Measurements from ENCODE around the gene IL36RN.

The IL36RN gene

GRCh38 chr2:113054066-113054465, 4.9 kb upstream of the IL36RN start:
- TF ChIP-seq CTCF (IDR thresholded peaks at IDR 0.05; ENCODE audit: extremely low read depth, insufficient read depth, missing control alignments) = no peak
- in situ Hi-C loops (cut with MboI; ENCODE audit: low pct_unique_long_range_greater_than_20kb, low sequenced_read_pairs, unreplicated experiment) = no loop called here
- no peak for DNase-seq (ENCODE audit: low spot score)

GRCh38 chr2:113056521-113056920, 2.5 kb upstream of the IL36RN start:
- no peak for DNase-seq (ENCODE audit: low spot score)
- no peak for TF ChIP-seq CTCF (IDR thresholded peaks at IDR 0.05; ENCODE audit: extremely low read depth, insufficient read depth, missing control alignments)
- in situ Hi-C loops (cut with MboI; ENCODE audit: low pct_unique_long_range_greater_than_20kb, low sequenced_read_pairs, unreplicated experiment) = no loop called here

- TF ChIP-seq CTCF (IDR thresholded peaks at IDR 0.05; ENCODE audit: extremely low read depth, insufficient read depth, missing control alignments) = no peak
- DNase-seq (ENCODE audit: low spot score) = no peak
- in situ Hi-C loops (cut with MboI; ENCODE audit: low pct_unique_long_range_greater_than_20kb, low sequenced_read_pairs, unreplicated experiment) = no loop called here
Measured at GRCh38 chr2:113057117-113057516, 1.9 kb upstream of the IL36RN start.

- no peak for TF ChIP-seq CTCF (IDR thresholded peaks at IDR 0.05; ENCODE audit: extremely low read depth, insufficient read depth, missing control alignments)
- in situ Hi-C loops (cut with MboI; ENCODE audit: low pct_unique_long_range_greater_than_20kb, low sequenced_read_pairs, unreplicated experiment) = no loop called here
- no peak for DNase-seq (ENCODE audit: low spot score)
Measured at GRCh38 chr2:113058411-113058994, 495 bp upstream of the IL36RN start.

- in situ Hi-C loops (cut with MboI; ENCODE audit: low pct_unique_long_range_greater_than_20kb, low sequenced_read_pairs, unreplicated experiment) = no loop called here
- TF ChIP-seq CTCF (IDR thresholded peaks at IDR 0.05; ENCODE audit: extremely low read depth, insufficient read depth, missing control alignments) = no peak
- DNase-seq (ENCODE audit: low spot score) = no peak
Measured at GRCh38 chr2:113060396-113060795, 1.4 kb downstream of the IL36RN start.

- no peak for DNase-seq (ENCODE audit: low spot score)
- in situ Hi-C loops (cut with MboI; ENCODE audit: low pct_unique_long_range_greater_than_20kb, low sequenced_read_pairs, unreplicated experiment) = no loop called here
- TF ChIP-seq CTCF (IDR thresholded peaks at IDR 0.05; ENCODE audit: extremely low read depth, insufficient read depth, missing control alignments) = no peak
Measured at GRCh38 chr2:113060796-113061195, 1.8 kb downstream of the IL36RN start.

- TF ChIP-seq CTCF (IDR thresholded peaks at IDR 0.05; ENCODE audit: extremely low read depth, insufficient read depth, missing control alignments) = no peak
- in situ Hi-C loops (cut with MboI; ENCODE audit: low pct_unique_long_range_greater_than_20kb, low sequenced_read_pairs, unreplicated experiment) = no loop called here
- no peak for DNase-seq (ENCODE audit: low spot score)
Measured at GRCh38 chr2:113061241-113061640, 2.2 kb downstream of the IL36RN start.
